EH (cell line): Measurements from ENCODE around the gene ERCC6.

Experiments
- DNase-seq: peaks from one replicate; pipeline ENCODE4 v3.0.0-alpha.2; 2015; ENCODE audit warnings: low read depth

ERCC6 gene

GRCh38 chr10:49512121-49512809 is 26.7 kb downstream of the ERCC6 start:
- DNase-seq, result peak; percentile 45

- DNase-seq, result no peak
Observed at GRCh38 chr10:49509771-49510303, 29.1 kb downstream of the ERCC6 start.

GRCh38 chr10:49508654-49509053 is 30.3 kb downstream of the ERCC6 start:
- no peak for DNase-seq

GRCh38 chr10:49508249-49508648 is 30.7 kb downstream of the ERCC6 start:
- no peak for DNase-seq

GRCh38 chr10:49505589-49505988 is 33.3 kb downstream of the ERCC6 start:
- DNase-seq, result no peak

- no peak for DNase-seq
Observed at GRCh38 chr10:49505076-49505475, 33.8 kb downstream of the ERCC6 start.

- no peak for DNase-seq
Observed at GRCh38 chr10:49504528-49504927, 34.4 kb downstream of the ERCC6 start.

GRCh38 chr10:49502358-49502757 is 36.6 kb downstream of the ERCC6 start:
- DNase-seq, result peak; percentile 45

- no peak for DNase-seq
Observed at GRCh38 chr10:49500412-49500811, 38.5 kb downstream of the ERCC6 start.

- no peak for DNase-seq
Observed at GRCh38 chr10:49499305-49499851, 39.5 kb downstream of the ERCC6 start.

- no peak for DNase-seq
Observed at GRCh38 chr10:49498425-49498824, 40.5 kb downstream of the ERCC6 start.

GRCh38 chr10:49497358-49497757 is 41.6 kb downstream of the ERCC6 start:
- DNase-seq, result no peak

GRCh38 chr10:49488056-49488717 is 50.7 kb downstream of the ERCC6 start:
- no peak for DNase-seq

- no peak for DNase-seq
Observed at GRCh38 chr10:49486738-49487137, 52.2 kb downstream of the ERCC6 start.

- no peak for DNase-seq
Observed at GRCh38 chr10:49486009-49486408, 52.9 kb downstream of the ERCC6 start.

- peak; percentile 79 for DNase-seq
Observed at GRCh38 chr10:49484486-49485235, 54.3 kb downstream of the ERCC6 start.

GRCh38 chr10:49478819-49479218 is 60.1 kb downstream of the ERCC6 start:
- DNase-seq, result no peak

GRCh38 chr10:49474901-49475300 is 64.0 kb downstream of the ERCC6 start:
- no peak for DNase-seq

- DNase-seq, result no peak
Observed at GRCh38 chr10:49471532-49471931, 67.4 kb downstream of the ERCC6 start.

GRCh38 chr10:49465736-49466135 is 73.2 kb downstream of the ERCC6 start:
- no peak for DNase-seq
